Measurements from ENCODE around the gene CFAP77. TPM values are rescaled to one million over a fixed set of nuclear protein-coding genes. Genes with fewer than 3 reads are reported as not detected.

CFAP77 gene
- polyA plus RNA-seq, 1 of the 3 experiments (the other 2 are of a cell fraction): 1.1 TPM

DNA sequence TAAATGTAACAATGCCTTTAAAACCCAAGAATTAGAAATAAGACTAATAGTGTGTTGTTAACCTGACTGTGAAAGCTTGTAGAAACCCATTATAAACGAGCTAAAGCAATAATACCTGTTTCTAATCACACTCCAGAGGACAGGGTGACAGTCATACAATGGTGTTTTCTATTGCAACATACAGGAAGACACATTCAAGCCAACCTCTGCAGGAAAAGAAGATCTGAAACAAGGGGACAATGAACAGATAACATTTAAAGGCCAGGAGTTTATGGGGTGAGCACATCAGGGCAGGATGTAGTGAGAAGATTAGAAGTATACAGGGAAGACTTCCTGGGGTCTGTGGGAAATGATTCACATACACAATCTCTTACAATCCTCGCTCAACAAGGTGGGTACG is 186.2 kb downstream of the CFAP77 start:
- H3K4me3 ChIP-seq (ENCODE audit: low read depth in 2 of 2, low read length in 1 of 2): no peak overlapping the region
- POLR2A ChIA-PET: no interaction called here
- peaks cover 3% of the 10 kb centered on the region for H3F3A ChIP-seq (replicated peaks; ENCODE audit: insufficient read depth)
- H3K27ac ChIP-seq (ENCODE audit: low read depth in 2 of 2, low read length in 1 of 2): no peak overlapping the region
- H3K4me2 ChIP-seq: no peak overlapping the region
- H2AFZ ChIP-seq (ENCODE audit: low read depth): no peak overlapping the region
- peaks cover 10% of the 10 kb centered on the region; the same call in 1 of the 2 replicates for H4K20me1 ChIP-seq (ENCODE audit: insufficient read depth)
- peaks cover 4 to 67% of the 10 kb centered on the region in 2 experiments for H3K36me3 ChIP-seq (replicated peaks in 1 of 2; ENCODE audit: control insufficient read depth in 1 of 2, insufficient read depth in 2 of 2, low read length in 1 of 2)
- H3K79me2 ChIP-seq (ENCODE audit: insufficient read depth): no peaks in the 10 kb centered on the region
- H3K9me3 ChIP-seq: no peaks in the 10 kb centered on the region
- no peak for DNase-seq
- H3K27me3 ChIP-seq (ENCODE audit: insufficient read depth): no peaks in the 10 kb centered on the region
- TF ChIP-seq EZH2phosphoT487 (IDR thresholded peaks at IDR 0.05; ENCODE audit: borderline replicate concordance, low read depth) (no peak), RFX5 (IDR thresholded peaks at IDR 0.05; ENCODE audit: low read length) (no peak), CHD2 (IDR thresholded peaks at IDR 0.05; ENCODE audit: low read length, partially characterized antibody) (no peak), TEAD4 (IDR thresholded peaks at IDR 0.05; ENCODE audit: borderline replicate concordance, insufficient read depth) (no peak), FOSL2 (IDR thresholded peaks at IDR 0.05; ENCODE audit: borderline replicate concordance, low read depth) (no peak), GATA2 (CRISPR knock-in tag; IDR thresholded peaks at IDR 0.05) (no peak), YY1 (IDR thresholded peaks at IDR 0.05; ENCODE audit: low read depth) (no peak), SIN3A (IDR thresholded peaks at IDR 0.05; ENCODE audit: borderline replicate concordance, low read depth, low read length) (no peak), GABPA (IDR thresholded peaks at IDR 0.05; ENCODE audit: low read depth) (no peak), TCF12 (IDR thresholded peaks at IDR 0.05) (no peak)
- TF ChIP-seq, protein P1, sequence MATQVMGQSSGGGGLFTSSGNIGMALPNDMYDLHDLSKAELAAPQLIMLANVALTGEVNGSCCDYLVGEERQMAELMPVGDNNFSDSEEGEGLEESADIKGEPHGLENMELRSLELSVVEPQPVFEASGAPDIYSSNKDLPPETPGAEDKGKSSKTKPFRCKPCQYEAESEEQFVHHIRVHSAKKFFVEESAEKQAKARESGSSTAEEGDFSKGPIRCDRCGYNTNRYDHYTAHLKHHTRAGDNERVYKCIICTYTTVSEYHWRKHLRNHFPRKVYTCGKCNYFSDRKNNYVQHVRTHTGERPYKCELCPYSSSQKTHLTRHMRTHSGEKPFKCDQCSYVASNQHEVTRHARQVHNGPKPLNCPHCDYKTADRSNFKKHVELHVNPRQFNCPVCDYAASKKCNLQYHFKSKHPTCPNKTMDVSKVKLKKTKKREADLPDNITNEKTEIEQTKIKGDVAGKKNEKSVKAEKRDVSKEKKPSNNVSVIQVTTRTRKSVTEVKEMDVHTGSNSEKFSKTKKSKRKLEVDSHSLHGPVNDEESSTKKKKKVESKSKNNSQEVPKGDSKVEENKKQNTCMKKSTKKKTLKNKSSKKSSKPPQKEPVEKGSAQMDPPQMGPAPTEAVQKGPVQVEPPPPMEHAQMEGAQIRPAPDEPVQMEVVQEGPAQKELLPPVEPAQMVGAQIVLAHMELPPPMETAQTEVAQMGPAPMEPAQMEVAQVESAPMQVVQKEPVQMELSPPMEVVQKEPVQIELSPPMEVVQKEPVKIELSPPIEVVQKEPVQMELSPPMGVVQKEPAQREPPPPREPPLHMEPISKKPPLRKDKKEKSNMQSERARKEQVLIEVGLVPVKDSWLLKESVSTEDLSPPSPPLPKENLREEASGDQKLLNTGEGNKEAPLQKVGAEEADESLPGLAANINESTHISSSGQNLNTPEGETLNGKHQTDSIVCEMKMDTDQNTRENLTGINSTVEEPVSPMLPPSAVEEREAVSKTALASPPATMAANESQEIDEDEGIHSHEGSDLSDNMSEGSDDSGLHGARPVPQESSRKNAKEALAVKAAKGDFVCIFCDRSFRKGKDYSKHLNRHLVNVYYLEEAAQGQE (IDR thresholded peaks at IDR 0.05; ENCODE audit: low read depth, low read length): no peak
- TF ChIP-seq, protein P2, sequence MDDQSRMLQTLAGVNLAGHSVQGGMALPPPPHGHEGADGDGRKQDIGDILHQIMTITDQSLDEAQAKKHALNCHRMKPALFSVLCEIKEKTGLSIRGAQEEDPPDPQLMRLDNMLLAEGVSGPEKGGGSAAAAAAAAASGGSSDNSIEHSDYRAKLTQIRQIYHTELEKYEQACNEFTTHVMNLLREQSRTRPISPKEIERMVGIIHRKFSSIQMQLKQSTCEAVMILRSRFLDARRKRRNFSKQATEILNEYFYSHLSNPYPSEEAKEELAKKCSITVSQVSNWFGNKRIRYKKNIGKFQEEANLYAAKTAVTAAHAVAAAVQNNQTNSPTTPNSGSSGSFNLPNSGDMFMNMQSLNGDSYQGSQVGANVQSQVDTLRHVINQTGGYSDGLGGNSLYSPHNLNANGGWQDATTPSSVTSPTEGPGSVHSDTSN (IDR thresholded peaks at IDR 0.05): no peak
- TF ChIP-seq, protein P3, sequence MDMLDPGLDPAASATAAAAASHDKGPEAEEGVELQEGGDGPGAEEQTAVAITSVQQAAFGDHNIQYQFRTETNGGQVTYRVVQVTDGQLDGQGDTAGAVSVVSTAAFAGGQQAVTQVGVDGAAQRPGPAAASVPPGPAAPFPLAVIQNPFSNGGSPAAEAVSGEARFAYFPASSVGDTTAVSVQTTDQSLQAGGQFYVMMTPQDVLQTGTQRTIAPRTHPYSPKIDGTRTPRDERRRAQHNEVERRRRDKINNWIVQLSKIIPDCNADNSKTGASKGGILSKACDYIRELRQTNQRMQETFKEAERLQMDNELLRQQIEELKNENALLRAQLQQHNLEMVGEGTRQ (IDR thresholded peaks at IDR 0.05; ENCODE audit: borderline replicate concordance, low read depth, low read length): no peak
- TF ChIP-seq, protein P4, sequence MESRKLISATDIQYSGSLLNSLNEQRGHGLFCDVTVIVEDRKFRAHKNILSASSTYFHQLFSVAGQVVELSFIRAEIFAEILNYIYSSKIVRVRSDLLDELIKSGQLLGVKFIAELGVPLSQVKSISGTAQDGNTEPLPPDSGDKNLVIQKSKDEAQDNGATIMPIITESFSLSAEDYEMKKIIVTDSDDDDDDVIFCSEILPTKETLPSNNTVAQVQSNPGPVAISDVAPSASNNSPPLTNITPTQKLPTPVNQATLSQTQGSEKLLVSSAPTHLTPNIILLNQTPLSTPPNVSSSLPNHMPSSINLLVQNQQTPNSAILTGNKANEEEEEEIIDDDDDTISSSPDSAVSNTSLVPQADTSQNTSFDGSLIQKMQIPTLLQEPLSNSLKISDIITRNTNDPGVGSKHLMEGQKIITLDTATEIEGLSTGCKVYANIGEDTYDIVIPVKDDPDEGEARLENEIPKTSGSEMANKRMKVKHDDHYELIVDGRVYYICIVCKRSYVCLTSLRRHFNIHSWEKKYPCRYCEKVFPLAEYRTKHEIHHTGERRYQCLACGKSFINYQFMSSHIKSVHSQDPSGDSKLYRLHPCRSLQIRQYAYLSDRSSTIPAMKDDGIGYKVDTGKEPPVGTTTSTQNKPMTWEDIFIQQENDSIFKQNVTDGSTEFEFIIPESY (IDR thresholded peaks at IDR 0.05; ENCODE audit: borderline replicate concordance, low read depth): no peak
- WGBS (ENCODE audit: low lambda C conversion rate): 75% methylated on average over 3 of the region's 3 CpGs
- H3K9ac ChIP-seq: no peak overlapping the region
- no peaks in the 10 kb centered on the region for H3K4me1 ChIP-seq (ENCODE audit: control insufficient read depth in 1 of 2, insufficient read depth in 2 of 2, low read depth in 1 of 2, low read length in 1 of 2)
- no peaks in the 10 kb centered on the region for H3K9me2 ChIP-seq
- CTCF ChIA-PET: no interaction called here
